GM12878 (cell line): Measurements from ENCODE around the gene NKTR. TPM values are rescaled to one million over a fixed set of nuclear protein-coding genes. Genes with fewer than 3 reads are reported as not detected.

Source experiments
- ATAC-seq: fragments of 200-7000 bp; cut with Tn5 transposase; 3 replicates; pipeline ENCODE4 v1.9.1; 2020; ENCODE audit warnings: mild to moderate bottlenecking, moderate library complexity
- BruUV-seq: library from RNA; stranded (reverse); fragments of 400-500 nt; replicated peaks from 2 replicates; lab custom pipeline; 2021; lab: Mats Ljungman, UMichigan
- CTCF ChIA-PET: fragments of 300-600 bp; sonication (Branson Sonifier 250); formaldehyde crosslinking; extraction: SDS; loops from one replicate; lab custom pipeline; 2021; ENCODE audit warnings: inconsistent platforms; lab: Yijun Ruan, JAX
- POLR2A ChIA-PET: fragments of 350-600 bp; formaldehyde crosslinking; extraction: SDS; loops from one replicate; lab custom pipeline; 2021; ENCODE audit warnings: inconsistent platforms; lab: Charles Lee
- RAD21 ChIA-PET: fragments of 300-600 bp; sonication (Branson Sonifier 250); formaldehyde crosslinking; loops from one replicate; lab custom pipeline; 2023; ENCODE audit warnings: antibody characterized with exemption; ENCODE audit not compliant: unreplicated experiment; lab: Charles Lee
- SMC1A ChIA-PET: fragments of 300-600 bp; sonication (Branson Sonifier 250); formaldehyde crosslinking; loops from one replicate; lab custom pipeline; 2023; ENCODE audit not compliant: unreplicated experiment, uncharacterized antibody; lab: Charles Lee
- DNase-seq: peaks from one replicate; pipeline ENCODE4 v3.0.0-alpha.2; 2011; ENCODE audit warnings: low read depth, low spot score
- FAIRE-seq: peaks from 3 replicates; lab custom pipeline; 2011; peaks lifted over from hg19 to GRCh38; lab: Jason Lieb, UNC
- H2AFZ ChIP-seq: 2 replicates; pipeline ENCODE4 v1.6.0; 2011; ENCODE audit warnings: low read depth, low read length, control low read depth; ENCODE audit not compliant: control insufficient read depth
- H3K27ac ChIP-seq: 2 replicates; pipeline ENCODE4 v1.5.1; 2011; ENCODE audit warnings: control low read depth; ENCODE audit not compliant: control insufficient read depth, insufficient read depth
- H3K27me3 ChIP-seq, 2 experiments: replicated peaks in 1 of 2; 2 replicates each; pipeline versions ENCODE4 v1.6.0 to v1.6.1; 2011; ENCODE audit warnings: low read length in 1 of 2; ENCODE audit not compliant: control insufficient read depth in 2 of 2, insufficient read depth in 2 of 2
- H3K36me3 ChIP-seq, 2 experiments: 2 replicates each; pipeline ENCODE4 v1.5.1; 2011; ENCODE audit warnings: low read length in 1 of 2; ENCODE audit not compliant: control insufficient read depth in 2 of 2, insufficient read depth in 2 of 2
- H3K4me1 ChIP-seq: 2 replicates; pipeline ENCODE4 v1.6.1; 2011; ENCODE audit warnings: mild to moderate bottlenecking, low read length, moderate library complexity, mixed read lengths; ENCODE audit not compliant: control insufficient read depth, insufficient read depth
- H3K4me2 ChIP-seq: 2 replicates; pipeline ENCODE4 v1.6.0; 2011; ENCODE audit warnings: control low read depth; ENCODE audit not compliant: control insufficient read depth, insufficient read depth
- H3K4me3 ChIP-seq: fragments of 200-600 bp; sonication (generic); 2 replicates; pipeline ENCODE4 v1.5.1; 2016
- H3K79me2 ChIP-seq: 2 replicates; pipeline ENCODE4 v1.6.0; 2011; ENCODE audit warnings: low read length; ENCODE audit not compliant: control insufficient read depth, insufficient read depth
- H3K9ac ChIP-seq: 2 replicates; pipeline ENCODE4 v1.8.0; 2011; ENCODE audit warnings: low read length, control low read depth, mixed read lengths; ENCODE audit not compliant: control insufficient read depth, insufficient read depth
- H3K9me3 ChIP-seq: replicated peaks from 3 replicates; pipeline ENCODE4 v1.5.1; 2011; ENCODE audit warnings: mild to moderate bottlenecking, low read length; ENCODE audit not compliant: control insufficient read depth, insufficient read depth
- H4K20me1 ChIP-seq: 2 replicates; pipeline ENCODE4 v1.6.0; 2011; ENCODE audit not compliant: control insufficient read depth, insufficient read depth
- BRCA1 ChIP-seq: IDR thresholded peaks from 2 replicates; pipeline ENCODE4 v1.6.1; 2011; ENCODE audit warnings: low read depth, low read length, improper control_type of control experiment
- CBFB ChIP-seq: IDR thresholded peaks from 2 replicates; pipeline ENCODE4 v1.6.1; 2016; ENCODE audit warnings: antibody characterized with exemption, low read depth
- ESRRA ChIP-seq: IDR thresholded peaks from 2 replicates; pipeline ENCODE4 v1.6.1; 2012; ENCODE audit warnings: mild to moderate bottlenecking, low read length, improper control_type of control experiment
- PML ChIP-seq: IDR thresholded peaks from 2 replicates; pipeline ENCODE4 v1.6.1; 2012; ENCODE audit warnings: low read length, inconsistent platforms
- SMARCA5 ChIP-seq: fragments of 450-650 bp; IDR thresholded peaks from 2 replicates; pipeline ENCODE4 v1.6.1; 2017; ENCODE audit warnings: mild to moderate bottlenecking
- SPI1 ChIP-seq: IDR thresholded peaks from 2 replicates; pipeline ENCODE4 v1.6.1; 2011; ENCODE audit warnings: low read depth, mild to moderate bottlenecking, low read length, moderate library complexity, borderline replicate concordance; ENCODE audit not compliant: insufficient read depth
- SUZ12 ChIP-seq: fragments of 200-600 bp; sonication (generic); IDR thresholded peaks from one replicate; pipeline ENCODE4 v1.6.1; 2018; ENCODE audit warnings: antibody characterized with exemption, mild to moderate bottlenecking; ENCODE audit not compliant: unreplicated experiment
- ZNF622 ChIP-seq: fragments of 450-650 bp; IDR thresholded peaks from 2 replicates; pipeline ENCODE4 v1.6.1; 2017; ENCODE audit warnings: mild to moderate bottlenecking, inconsistent platforms
- ZSCAN29 ChIP-seq: fragments of 450-650 bp; IDR thresholded peaks from 2 replicates; pipeline ENCODE4 v1.6.1; 2017; ENCODE audit warnings: mild to moderate bottlenecking, moderate library complexity
- WGBS: methylation state at CpG from one replicate; pipeline ENCODE4 v1.1.6; 2016; ENCODE audit warnings: low lambda C conversion rate; ENCODE audit not compliant: insufficient replicate concordance, insufficient coverage; ENCODE audit errors: missing lambda C conversion rate; 5-methylcytosine and 5-hydroxymethylcytosine counted together
- in situ Hi-C: fragments of 300-500 bp; cut with MboI; formaldehyde crosslinking; loops from 9 replicates; pipeline ENCODE4 v1.14.3; 2018; ENCODE audit warnings: mixed read lengths
- intact Hi-C: fragments of 100-400 bp; cut with micrococcal nuclease; formaldehyde crosslinking; loops from one replicate; pipeline ENCODE4 v1.14.2; 2022; ENCODE audit not compliant: unreplicated experiment
- polyA plus RNA-seq, 11 experiments: library from polyadenylated mRNA; depleted of rRNA in 4 of 11; unstranded in 6 of 11; stranded (reverse) in 5 of 11; fragments of >200 nt; fragmentation: Nextera tagmentation in 4 of 11; fragmentation: Illumina TruSeq in 1 of 11; extraction: Ambion mirVana in 4 of 11; extraction: Trizol in 1 of 11; gene quantifications; 1 replicate in 1 of 11; 2 replicates in 10 of 11; pipeline versions ENCODE4 v1.2.1 to v1.2.3, GENCODE V29; 2011 to 2016; ENCODE audit warnings: inconsistent platforms in 2 of 11, missing spikeins in 2 of 11, low read depth in 1 of 11
- total RNA-seq, 4 experiments: library from RNA; depleted of rRNA in 3 of 4; stranded (reverse); fragments of >200 nt in 3 of 4; fragmentation: Illumina TruSeq in 1 of 4; extraction: Trizol in 1 of 4; gene quantifications; 2 replicates each; pipeline versions ENCODE4 v1.2.1 to v1.2.3, GENCODE V29; 2013 to 2021
- TF ChIP-seq, protein P1 (sequence below): fragments of 450-650 bp; IDR thresholded peaks from 2 replicates; pipeline ENCODE4 v1.6.1; 2017; ENCODE audit warnings: low read depth, mild to moderate bottlenecking, moderate library complexity

NKTR gene
- total and polyA plus RNA-seq, 10 of the 15 experiments (the other 5 are each of a cell fraction or from before 2014, with no cell fraction given) = 15.3 to 91.9 (median 55.3) TPM

DNA sequence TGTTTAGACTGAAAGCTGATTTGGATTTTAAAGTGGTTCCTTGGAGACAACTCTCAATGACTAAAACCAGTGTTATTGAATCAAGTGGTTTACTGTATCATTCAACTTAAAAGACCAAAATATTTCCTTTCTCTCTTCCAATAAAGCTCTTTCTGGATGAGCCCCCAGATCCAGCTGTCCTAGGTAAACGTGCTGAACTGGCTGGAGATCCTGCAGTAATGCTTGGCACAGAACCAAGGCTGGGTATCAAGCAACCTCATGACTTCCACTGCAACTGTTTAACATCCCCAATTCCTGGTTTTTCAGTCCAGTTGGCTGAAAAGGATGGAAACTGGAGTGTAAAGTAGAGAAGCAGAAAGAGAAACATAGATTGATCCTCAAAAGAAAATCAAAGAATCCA lies 47.7 kb upstream of the NKTR start:
- BruUV-seq = no TSS peak
- CTCF ChIA-PET = interaction anchor here (0.7 to 2.8 kb wide), 4 partner anchors 15 to 306 kb away, joined by 3 to 13 read pairs (median 7); no protein-coding TSS in a partner anchor
- POLR2A ChIA-PET = interaction anchor here (0.7 kb wide), 1 partner anchor 202 kb away, joined by 3 read pairs; no protein-coding TSS in a partner anchor
- H3K4me3 ChIP-seq = no peak overlapping the region
- in situ Hi-C loops (no loop called here), intact Hi-C loops (no loop called here)
- H2AFZ ChIP-seq = no peak overlapping the region
- peaks cover 11 to 30% of the 10 kb centered on the region in 2 experiments; a peak in 3 of 4 replicates for H3K36me3 ChIP-seq
- no peaks in the 10 kb centered on the region; the same call in 2 of the 3 replicates for H3K9me3 ChIP-seq
- no peak overlapping the region for H3K9ac ChIP-seq
- TF ChIP-seq BRCA1 = no peak
- no peak for TF ChIP-seq ESRRA
- no peak for TF ChIP-seq CBFB
- TF ChIP-seq SPI1 = no peak
- no peak for TF ChIP-seq ZSCAN29
- TF ChIP-seq SMARCA5 = no peak
- TF ChIP-seq, protein P1, sequence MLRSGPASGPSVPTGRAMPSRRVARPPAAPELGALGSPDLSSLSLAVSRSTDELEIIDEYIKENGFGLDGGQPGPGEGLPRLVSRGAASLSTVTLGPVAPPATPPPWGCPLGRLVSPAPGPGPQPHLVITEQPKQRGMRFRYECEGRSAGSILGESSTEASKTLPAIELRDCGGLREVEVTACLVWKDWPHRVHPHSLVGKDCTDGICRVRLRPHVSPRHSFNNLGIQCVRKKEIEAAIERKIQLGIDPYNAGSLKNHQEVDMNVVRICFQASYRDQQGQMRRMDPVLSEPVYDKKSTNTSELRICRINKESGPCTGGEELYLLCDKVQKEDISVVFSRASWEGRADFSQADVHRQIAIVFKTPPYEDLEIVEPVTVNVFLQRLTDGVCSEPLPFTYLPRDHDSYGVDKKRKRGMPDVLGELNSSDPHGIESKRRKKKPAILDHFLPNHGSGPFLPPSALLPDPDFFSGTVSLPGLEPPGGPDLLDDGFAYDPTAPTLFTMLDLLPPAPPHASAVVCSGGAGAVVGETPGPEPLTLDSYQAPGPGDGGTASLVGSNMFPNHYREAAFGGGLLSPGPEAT = no peak
- no peak for TF ChIP-seq ZNF622
- no peak for TF ChIP-seq SUZ12
- TF ChIP-seq PML = no peak
- no peaks in the 10 kb centered on the region for H3K27me3 ChIP-seq
- 54% methylated on average over 1 of the region's 1 CpG for WGBS
- H3K4me1 ChIP-seq = peaks cover 3% of the 10 kb centered on the region; the same call in 1 of the 2 replicates
- FAIRE-seq = no peak
- DNase-seq = no peak
- no peak overlapping the region for H3K4me2 ChIP-seq
- SMC1A ChIA-PET = interaction anchor here (0.6 to 1.3 kb wide), 4 partner anchors 14 to 306 kb away, joined by 3 to 4 read pairs (median 3); no protein-coding TSS in a partner anchor
- H3K79me2 ChIP-seq = no peaks in the 10 kb centered on the region
- RAD21 ChIA-PET = no interaction called here
- H4K20me1 ChIP-seq = no peaks in the 10 kb centered on the region
- ATAC-seq = no peak
- H3K27ac ChIP-seq = no peak overlapping the region
